DMS153 treated with DMSO at 0.1 percent for 48 hours (cell line): ENCODE data around the gene ACTN4.

ENCODE experiments used
- DNase-seq: peaks from one replicate; lab custom pipeline; 2025; ENCODE audit not compliant: unreplicated experiment; lab: John Stamatoyannopoulos, UW

ACTN4 gene

GRCh38 chr19:38660724-38661123, 13.3 kb downstream of the ACTN4 start:
- no peak for DNase-seq

- DNase-seq, result no peak
Measured at GRCh38 chr19:38661136-38661535, 13.7 kb downstream of the ACTN4 start.

- DNase-seq, result no peak
Measured at GRCh38 chr19:38661996-38662395, 14.5 kb downstream of the ACTN4 start.

DNA sequence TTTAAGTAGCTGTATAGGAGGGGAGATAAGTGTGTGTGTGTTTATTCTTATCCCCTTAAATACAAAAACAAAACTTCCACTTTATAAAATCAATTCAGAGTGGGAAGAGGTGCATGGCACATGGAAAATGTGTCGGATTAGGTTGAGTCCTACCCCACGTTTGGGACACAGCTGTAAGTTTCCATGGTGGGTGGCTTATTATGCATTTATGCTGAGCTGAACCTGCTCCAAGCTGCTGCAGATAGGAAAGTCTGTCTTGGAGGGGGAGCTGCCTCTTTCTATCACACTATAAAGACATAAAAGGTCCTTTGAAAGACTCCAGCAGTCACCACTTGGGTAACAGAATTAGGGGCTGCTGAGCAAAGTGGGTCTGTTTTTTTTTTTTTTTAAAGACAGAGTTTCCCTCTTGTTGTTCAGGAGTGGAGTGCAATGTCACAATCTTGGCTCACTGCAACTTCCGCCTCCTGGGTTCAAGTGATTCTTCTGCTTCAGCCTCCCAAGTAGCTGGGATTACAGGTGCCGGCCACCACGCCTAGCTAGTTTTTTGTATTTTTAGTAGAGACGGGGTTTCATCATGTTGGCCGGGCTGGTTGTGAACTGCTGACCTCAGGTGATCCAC, 15.2 kb downstream of the ACTN4 start:
- DNase-seq, result no peak

GRCh38 chr19:38663156-38663651, 15.8 kb downstream of the ACTN4 start:
- DNase-seq, result no peak

DNA sequence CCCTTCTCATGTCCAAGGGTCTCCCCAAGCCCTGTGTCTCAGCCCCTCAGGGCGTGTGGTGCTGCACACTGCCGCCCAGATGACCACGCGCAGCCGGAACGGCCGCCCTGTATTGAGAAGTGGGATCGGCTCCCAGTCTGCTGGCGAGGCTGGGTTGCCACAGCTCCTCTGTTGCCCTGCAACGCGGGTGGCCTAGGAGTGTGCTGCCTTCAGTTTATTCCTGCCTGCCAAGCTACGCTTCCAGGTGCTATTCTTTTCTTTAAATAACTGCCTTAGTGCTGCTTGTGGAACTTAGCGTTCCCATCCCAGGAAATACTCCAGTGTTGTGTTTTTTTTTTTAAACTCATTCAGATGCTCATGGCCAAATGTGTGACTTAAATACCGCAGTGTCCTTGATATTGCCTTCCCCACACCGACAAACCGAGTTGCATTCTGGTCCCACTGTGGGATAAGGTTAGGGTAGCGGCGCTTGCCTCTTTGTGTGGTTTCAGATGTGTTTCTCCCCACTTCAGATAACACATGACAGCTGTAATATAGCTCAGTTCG, 16.6 kb downstream of the ACTN4 start:
- DNase-seq, result no peak

DNA sequence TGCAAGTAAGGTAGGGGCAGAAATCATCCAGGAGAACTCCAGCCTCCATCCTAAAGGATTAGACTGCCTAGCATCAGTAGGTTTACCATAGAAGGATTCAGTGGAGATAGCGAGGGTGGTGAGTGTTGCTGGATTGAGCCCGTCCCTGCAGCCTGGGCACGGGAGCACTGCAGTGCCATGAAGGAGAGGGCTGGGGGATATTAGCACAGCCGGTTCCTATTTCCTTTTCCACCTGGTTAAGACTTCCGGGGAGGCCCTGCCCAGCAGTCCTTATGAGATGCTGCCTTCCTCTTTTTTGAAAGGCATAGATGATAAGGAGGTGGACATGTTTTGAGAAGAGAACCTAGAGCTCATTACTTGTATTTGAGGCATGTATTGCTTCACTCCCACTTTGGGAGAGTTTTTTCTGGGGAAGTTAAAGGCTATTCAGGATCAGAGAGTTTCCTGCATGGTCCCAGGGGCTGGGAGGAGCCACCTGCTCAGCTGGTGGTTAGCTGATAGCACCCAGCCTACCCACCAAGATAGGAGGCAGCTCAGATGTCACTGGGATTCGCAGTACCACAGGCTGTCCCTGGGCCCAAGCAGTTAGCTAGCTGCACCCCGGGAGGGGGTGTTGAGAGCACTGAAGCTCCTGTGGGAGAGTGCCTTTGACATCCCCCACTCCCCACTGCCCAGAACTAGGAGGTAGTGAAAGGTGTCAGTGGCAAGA, 17.2 kb downstream of the ACTN4 start:
- DNase-seq, result no peak

GRCh38 chr19:38665219-38665931, 17.9 kb downstream of the ACTN4 start:
- DNase-seq, result no peak

- no peak for DNase-seq
Measured at GRCh38 chr19:38665950-38666662, 18.7 kb downstream of the ACTN4 start.

DNA sequence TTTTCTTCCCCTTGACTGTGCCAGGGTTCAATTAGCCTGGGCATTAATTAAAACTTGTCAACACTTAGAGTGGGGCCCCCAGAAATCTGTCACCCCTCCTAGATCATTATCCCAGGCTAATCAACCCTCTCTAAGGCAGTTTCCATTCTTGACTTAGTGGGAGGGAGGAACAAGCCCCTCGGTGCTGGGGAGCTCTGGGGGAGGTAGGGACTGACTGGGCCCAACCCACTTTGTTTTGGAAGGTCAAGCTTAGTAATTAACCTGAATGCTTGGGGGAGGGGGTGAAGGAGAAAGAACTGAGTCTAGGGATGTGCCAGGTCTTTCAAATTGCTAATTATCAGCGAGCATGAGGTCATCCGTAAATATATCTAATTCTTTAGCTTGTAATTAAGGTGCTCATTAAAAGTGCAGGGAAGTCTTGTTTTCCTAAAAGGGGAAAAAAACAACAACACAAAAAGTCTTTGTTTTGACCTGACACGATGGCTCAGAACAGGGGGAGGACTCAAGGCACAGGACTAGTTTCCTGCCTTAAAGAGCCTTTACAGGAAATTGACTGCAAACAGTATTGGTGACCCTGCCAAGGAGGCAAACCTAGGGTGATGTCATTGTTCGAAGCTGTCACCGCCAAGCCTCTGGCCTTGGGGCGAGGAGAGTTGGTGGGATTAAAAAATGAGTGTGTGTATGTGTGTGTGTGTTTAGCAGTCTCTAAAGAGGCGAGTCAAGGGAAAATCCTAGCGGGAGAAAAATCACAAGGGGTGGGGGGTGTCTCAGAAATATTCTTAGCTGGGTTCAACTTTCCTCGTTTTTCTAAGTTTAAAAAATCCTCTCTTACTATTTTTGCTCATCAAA, 19.4 kb downstream of the ACTN4 start:
- DNase-seq, result no peak

DNA sequence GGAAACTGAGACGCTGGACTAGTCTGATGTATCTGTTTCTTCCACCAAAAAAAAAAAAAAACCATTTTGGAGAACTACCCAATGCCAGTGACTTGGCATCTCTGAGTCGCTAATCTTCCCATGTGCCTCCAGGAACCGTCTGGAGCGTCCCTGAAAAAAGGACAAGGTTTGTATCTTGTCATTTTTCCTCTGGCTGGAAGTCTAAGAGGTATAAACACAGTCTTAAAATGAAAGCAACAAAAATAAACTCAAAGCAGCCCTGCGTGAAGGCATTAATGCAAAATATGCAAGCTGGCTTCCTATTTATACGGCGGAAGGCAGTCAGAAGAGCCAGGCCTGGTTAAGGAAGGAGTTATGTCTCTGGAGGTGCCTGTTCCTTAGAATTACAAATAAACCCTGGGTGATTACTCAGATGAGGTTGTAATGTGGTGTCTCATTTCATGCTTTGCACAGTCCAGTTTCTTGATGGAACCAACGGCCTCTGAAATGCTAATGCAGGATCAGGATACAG, 20.3 kb downstream of the ACTN4 start:
- DNase-seq, result no peak

DNA sequence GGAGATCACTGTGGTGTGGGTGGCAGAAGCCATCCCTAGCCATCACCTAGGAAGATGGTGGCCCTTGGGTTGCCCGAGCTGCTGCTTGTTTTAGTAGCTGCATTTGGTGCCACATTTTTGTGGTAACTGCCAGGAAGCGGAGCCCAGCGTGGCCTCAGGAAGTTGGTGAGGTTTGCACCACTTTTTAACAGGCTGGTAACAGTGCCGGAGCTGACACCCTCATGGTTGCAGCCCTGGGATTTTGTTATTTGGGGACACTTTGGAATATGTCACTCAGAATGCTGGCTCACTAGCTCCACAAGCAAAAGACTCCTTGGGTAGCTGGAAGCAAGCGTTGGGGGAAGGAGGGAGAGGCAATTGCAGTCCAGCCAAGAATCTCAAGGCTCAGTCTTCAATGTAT, 22.1 kb downstream of the ACTN4 start:
- no peak for DNase-seq

- no peak for DNase-seq
Measured at GRCh38 chr19:38670921-38671398, 23.5 kb downstream of the ACTN4 start.

DNA sequence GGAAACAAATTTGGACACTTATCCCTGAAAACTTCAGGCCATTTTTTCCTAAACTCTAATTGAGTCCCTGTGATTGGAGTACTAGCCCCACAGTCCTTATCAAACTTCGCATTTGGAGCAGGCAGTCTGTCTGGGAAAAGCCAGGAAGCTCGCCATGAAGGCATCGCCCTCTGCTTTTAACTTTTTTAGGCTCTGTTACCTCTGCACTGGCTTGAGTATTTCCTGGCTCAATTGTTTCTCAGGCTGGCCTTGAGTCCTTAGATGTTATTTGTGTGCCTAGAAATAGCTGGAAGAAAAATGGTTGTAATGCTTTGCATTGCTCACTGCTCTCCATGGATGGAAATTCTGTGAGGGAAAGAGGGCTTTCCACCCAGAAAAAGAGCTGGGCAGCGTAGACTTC, 24.2 kb downstream of the ACTN4 start:
- DNase-seq, result no peak

GRCh38 chr19:38673030-38673429, 25.6 kb downstream of the ACTN4 start:
- no peak for DNase-seq

DNA sequence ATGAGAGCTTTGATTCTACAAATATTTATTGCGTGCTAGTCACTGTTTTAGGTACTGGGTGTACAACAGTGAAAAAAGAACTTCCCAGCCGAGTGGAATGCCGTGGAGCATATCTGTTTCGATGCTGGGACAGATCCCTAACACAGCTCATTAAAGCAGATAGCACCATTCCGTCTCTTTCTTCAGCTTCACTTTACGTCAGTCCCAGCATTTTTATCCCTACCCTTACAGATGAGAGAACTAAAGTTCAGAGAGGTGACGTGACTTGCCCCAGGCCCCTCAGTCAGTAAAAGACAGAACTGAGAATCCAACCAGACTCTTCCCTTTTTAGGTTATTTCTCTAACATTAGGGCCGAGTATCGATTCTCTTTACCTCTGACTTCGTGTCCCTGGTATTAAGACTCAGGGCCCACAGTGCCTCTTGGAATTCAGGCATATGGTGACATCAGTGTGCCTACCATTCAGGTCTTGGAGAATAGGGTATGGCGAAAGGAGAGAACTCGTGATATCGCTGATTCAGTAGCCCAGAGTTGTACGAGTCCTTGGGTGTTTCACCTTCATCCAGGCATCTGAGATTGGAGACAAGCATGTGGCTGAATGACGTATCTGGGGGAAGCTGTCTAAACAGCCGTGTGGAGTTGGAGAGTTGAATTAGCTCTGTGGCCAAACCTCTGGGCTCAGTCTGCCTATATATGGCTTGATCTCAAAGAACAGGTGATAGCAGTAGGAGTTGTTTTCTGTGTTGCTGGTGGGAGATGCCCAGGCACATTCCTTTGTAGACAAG, 27.1 kb downstream of the ACTN4 start:
- DNase-seq, result no peak

DNA sequence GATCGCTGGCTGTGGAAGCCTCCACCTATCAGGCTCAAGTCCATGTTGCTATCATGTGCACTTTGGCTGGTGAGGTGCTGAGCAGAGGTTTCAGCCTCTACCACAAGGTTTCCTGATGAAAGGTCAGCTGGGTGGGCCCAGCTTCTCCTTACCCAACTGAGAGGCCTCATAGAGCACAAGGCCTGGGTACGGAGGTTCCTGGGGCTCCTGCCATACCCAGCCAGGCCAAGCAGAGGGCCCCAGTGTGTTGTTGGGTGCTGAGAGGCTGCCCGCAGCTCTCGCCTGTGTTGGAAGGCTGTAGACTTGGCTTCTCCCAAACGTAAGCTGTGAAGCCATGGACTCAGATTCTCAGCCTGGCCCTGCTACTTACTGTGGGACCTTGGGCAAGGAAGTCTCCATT, 28.2 kb downstream of the ACTN4 start:
- DNase-seq, result no peak

- no peak for DNase-seq
Measured at GRCh38 chr19:38676023-38676877, 28.8 kb downstream of the ACTN4 start.
